Stimulated activated CD4-positive, alpha-beta T cell treated with anti-CD3 and anti-CD28 coated beads, Interleukin-1b, Interleukin-23, amount 100 ng/mL, for 4 hours (primary cell): Measurements from ENCODE around the gene PRKCE.

Experiments used
- DNase-seq, 2 donors: peaks; one replicate each; pipeline ENCODE4 v3.0.0-alpha.2; 2020; ENCODE audit warnings: low read depth in 2 of 2

PRKCE gene

DNA sequence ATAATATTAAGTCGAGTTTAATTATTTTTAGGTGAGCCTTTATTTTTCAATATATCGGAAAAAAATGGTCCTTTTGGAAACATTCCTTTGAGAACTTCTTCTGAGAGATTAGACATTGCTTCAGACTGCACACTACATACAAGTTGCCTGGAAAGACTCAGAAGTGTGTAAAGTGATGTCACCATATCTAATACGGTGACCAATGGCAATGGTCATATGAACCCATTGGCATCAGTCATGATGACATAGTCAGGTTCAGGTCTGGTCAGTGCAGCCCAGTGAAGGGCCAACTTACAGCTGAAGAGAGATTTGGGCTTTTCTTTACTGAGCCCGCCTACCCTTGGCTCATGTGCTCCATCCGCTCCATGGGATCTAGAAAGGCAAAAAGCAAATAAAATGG lies 362.3 kb downstream of the PRKCE start:
- DNase-seq, result no peak

DNA sequence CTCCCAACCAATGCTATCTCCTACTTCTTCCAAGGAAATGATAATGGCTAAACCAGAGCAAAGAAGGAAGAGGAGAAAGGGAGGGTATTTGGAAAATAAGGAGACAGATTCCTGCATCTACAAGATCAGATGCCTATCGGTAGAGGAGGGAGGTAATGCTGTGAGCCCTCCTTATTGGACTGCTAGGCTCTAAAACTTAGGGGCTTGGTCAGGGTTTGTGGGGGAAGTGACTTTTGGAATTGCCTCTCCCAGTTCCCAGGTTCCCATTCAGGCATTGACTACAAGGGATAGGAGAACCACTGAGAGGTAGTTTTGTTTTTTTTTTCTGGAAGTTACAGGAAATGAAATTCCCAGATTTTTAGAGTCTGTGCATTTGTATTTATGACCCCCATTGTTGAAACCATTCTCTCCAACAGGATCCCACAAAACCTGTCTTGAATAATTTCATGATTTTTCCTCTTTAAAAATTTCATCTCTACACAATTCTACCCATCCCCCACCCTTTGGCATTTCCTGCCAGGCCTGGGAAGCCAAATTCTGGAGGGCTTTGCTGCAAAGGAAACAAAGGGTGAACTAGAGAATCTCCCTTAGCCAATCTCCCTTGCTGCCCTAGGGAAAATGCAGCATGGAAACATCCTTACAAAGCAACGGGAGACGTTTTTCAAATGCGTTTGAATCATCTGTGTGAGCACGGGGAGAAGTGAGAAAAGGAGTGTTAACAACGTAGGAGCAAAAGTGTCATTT lies 363.6 kb downstream of the PRKCE start:
- DNase-seq, result no peak

DNA sequence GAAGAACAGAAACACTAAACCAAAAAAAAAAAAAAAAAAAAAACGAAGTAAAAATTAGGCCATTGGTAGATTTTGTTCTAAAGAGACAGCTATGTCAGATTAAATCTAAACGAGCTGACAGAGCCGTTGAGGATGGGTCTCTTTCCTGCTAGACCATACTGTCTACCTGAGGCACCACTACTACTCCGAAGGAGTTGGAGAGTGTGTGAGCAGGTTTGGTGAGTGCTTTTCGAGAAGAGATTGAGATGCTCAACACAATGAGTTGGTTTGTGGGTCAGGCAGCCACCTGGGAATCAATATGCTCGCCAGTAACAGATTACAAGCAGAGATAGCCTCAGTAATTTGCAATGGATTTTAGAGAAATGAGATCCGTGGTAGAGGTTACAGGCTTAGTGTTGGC lies 364.2 kb downstream of the PRKCE start:
- no peak for DNase-seq

DNA sequence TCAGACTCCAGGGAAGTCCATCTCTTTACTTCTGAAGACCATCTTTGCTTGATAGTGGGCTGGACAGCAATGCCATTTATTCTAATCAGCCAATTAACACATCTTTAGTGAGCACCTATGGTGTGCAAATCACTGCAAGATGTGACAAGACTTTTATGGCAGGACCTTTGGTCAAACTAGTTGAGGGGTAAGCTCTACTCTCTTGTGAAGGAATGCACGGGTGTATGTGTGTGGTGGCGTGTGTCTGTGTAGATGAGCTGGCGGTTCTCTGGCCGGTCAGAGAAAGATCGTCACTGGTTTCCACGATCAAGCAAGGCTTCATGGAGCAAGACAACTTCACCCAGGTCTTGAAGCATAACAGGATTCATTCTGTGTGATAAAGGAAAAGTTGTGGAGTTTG lies 364.6 kb downstream of the PRKCE start:
- DNase-seq, result no peak

DNA sequence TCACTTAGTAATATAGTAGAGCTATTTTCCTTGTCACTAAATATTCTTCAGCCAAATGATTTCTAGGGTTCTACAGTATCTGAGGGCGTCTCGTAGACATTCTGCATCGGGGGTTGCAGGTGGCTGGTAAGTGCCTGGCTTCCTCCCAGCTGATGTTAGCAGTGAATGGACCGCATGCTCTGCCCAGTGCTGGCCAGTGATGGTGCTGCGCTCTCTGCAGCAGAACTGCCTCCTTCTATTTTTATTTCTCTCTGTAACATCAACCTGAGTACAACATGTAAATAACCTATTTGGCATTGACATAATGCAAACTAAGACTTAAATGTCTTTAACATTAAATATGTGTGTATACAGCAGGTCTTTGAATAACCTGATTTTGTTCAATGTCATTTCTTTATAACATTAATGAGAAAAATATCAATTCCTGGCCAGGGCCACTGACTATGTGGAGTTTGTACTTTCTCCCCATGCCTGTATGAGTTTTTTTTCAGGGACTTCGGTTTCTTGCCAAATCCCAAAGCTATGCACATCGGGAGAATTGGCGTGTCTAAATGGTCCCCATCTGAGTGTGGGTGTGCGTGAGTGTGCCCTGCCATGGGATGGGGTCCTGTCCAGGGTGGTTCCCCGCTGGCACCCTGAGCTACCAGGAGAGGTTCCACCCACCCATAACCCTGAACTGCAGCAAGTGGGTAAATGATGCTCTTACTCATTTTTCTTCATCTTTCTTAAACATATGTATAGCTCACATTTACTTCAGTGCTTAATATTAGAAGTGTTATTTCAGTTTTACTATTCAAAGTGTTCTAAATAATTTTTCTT lies 367.5 kb downstream of the PRKCE start:
- no peak for DNase-seq

DNA sequence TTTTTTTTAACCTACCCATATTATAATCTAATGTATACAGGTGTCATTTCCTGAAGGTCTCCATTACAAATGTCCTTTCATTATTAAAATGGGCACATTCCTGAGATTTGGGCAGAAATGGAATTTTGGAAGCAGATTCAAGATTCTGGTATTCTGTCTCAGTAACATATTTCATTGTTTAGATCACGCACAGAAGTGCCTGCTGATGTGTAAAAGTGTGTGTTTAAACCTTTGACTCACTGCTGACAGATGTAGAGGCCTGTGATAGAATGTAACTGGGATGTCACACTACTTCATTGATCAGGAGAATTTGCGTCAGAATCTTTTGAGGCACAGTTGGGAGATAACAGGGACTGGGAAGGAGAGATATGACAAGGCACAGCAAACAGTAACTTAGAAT lies 368.9 kb downstream of the PRKCE start:
- DNase-seq, result no peak

DNA sequence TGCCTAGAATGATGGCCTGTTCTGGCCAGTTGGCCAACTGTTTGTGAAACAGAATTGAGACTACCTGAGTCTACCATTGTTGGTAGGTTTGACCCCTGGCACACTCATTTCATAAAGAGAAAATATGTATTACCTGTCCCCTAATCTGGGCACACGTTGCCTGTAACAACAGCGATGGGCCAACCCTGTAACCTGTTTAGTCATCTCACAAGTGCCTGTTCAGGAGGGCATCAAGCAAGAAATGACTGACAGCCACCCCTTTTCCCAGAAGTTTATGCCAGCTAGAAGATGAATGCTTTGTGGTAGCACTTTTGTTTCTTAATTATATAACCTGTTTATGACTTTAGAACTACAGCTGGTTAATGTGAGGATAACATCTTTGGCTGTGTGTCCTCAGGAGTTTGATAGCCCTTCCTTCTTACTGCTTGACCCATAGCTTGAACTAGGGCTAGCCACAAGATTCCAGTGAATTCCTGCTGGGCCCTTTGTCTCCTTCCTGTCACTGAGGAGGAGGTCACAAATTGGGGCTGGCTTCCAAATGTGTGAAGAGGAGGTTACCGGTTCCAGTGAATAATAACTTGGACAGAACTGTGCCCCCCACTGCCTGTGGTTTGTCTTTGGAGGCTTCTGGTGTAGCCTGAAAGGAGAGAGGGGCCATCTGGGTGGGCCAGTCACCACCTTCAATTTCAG lies 371.8 kb downstream of the PRKCE start:
- DNase-seq, result no peak

DNA sequence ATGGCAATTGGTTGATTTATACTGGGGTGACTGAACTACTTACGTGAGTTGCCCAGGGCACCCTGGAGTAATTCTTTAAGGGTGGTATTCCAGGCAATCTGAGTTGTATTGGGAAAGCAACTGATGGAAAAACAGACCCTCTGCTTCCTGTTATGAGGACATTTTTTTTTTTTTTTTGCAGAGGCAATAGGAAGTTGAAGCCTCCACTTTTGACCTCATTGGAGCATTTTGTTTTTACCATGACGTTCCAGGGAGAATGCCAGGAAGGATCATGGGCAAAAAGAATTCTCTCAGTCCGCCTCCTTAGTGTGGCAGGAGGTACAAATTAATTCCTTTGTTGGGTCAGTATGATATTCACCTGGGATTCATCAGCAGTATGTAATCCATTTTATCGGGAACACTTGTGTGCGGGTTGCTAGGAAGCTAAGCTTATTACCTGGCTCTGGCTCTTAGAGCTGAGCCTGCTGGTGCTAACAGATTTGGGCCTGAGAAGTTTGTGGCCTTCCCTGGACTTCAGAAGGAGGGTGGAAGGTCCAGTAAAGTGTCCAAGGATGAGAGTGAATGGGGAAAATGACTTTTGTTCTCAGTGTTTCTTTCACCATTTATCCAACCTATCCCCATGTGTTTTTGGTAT lies 372.8 kb downstream of the PRKCE start:
- no peak for DNase-seq

DNA sequence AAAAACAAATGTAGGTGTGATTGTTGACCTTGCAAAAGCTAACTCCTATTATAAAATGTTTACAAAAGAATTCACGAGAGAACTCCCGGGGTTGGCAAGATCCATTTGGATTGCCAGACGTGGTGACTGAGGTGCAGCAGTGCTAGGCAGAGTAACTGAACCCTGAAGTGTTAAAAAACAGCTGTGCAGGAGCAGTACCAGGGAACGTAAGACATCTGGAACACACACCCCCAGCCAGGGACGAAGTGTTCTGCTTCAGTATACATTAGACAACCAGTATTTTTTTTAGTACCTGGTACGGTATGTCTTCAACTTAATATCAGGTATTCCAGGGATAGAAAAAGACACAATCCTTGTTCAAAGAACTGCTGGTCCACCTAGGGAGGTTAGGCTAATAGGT lies 373.6 kb downstream of the PRKCE start:
- DNase-seq, result no peak

DNA sequence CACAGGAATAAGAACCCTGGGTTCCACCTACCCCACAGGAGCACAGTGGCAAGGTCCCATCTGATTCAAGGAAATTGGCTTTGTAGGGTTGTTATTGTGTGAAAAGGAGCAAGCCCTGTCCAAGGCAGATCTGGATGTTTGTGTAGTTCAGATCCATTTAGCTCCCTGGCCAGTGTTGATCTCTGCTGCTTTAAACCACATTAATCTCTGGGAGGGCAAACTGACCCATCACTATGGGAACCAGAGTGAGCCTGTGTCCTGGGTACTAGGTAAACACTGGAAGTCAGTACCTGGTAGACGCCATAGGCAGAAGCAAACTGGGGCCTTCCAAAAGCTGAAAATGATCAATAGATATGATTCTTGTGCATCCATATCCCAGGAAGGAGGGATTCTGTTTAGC lies 374.2 kb downstream of the PRKCE start:
- no peak for DNase-seq

DNA sequence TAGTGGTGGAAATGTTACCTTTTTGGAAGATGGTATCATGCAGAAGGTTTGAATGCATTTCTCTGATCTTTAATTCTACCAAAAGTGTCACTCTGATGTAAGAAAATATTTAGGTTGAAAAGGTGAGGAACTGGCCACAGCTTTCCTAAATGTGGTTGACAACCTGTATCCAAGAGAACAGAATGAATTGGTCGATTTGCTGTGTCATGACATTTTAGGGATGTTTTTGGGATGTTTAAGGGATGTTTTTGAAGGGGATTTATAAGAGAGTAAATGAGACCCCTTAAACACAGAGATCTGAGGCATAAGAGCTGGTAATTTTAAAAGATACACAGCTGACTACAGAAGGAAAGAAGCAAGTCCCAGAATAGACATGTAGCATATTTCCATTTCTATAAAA lies 375.0 kb downstream of the PRKCE start:
- DNase-seq, result no peak

DNA sequence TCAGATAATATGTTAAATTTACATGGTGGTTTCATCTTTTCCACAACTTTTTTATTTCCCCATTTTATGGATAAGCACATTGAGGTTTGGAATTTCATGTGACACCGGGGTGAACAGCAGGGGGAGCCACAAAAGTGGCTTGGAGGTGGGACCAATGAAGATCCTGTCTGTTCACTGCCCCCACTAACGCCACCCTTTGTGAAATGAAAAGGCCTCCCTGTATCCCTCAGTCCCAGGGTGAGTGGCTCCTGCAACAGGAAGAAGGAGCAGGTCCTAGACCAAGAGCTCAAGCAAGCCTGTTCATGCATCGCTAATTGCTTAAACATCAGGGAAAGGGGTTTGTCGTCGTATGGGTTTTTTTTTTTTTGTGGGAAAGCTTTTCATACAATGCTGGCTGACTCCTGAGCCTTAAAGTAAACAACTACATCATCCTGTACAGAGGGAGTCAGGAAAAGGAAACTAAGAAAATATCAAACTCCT lies 377.9 kb downstream of the PRKCE start:
- DNase-seq, result no peak

DNA sequence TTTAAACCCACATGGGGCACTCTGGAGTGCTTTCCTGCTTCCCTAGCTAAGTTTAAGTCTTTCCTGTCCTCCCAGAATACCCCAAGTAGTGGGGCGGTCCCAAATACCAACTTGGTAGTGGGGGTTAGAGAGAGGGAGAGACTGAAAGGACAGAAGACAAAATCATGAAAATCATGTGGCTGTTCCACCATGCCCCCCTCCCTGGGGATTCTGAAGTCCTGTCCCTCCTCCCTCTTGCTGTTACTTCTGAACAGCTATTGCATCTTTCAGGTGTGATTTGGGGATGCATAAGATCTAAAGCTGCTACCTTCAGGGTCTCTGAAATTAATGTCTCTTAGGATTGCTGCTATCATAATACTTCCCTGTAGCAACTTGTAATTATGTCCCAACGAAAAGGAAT lies 378.9 kb downstream of the PRKCE start:
- no peak for DNase-seq

DNA sequence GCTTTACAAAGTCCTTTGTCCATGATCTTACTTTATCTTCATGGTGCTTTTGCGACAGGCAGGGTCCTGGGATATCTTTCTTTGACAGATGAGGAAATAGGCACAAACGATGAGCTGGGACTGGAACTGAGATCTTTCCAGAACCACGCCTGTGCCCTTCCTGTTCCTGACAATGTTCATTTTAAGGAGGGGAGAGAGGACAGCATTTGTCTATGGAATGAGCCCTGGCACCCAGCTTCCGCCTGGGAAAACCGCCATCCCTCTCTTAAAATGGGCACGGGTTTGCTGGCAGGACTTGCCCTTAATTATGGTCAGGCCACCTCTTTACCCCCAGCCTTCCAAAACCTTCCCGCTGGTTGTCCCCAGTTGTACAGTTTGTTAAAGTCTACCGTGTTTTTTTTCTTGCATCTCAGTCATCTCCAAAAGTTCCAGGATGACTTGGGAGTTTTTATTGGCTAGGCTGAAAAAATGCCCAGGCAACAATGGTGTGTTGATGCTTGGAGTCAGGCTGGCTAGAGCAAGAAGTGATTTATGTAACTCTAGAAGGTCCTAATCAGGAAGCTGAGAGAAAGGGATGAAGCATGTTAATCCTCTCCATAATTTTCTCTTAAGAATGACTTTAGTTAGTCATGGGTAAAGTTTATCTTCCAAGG lies 380.8 kb downstream of the PRKCE start:
- no peak for DNase-seq

DNA sequence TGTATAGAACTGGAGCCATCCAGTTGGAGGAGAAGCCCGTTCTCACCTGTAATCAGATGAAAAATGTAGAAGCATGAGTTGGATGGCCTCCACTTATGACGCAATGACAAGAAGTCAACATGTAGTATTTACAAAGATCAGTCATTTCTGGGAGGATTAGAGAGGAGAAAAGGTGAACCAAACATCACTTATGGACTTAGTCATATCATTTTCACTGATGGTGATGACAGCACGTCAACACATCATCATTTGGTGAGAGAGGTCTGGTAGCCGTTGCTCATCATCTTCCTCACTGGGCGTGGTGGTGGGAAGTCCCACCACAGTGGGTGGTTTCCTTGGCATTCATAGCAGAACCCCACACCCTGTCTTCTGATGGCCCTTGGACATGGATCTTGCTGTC lies 381.5 kb downstream of the PRKCE start:
- no peak for DNase-seq

DNA sequence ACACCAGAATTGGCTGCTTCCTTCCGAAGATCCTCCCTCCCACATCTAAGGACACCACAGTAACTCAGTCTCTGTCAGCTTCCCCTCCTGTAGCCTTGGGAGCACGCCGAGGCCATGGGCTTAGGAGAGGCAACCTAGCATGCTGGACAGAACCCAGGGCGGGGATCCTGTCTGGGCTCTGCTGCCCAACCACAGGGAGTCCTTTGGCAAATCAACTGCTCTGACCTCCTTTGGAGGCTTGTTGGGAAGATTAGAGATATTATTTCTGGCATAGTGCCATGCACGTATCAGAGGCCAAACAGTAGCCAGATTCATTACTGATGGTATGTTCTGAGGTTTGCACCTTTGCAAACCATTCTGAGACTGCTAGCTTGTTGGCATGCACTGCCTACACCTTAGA lies 383.1 kb downstream of the PRKCE start:
- no peak for DNase-seq

DNA sequence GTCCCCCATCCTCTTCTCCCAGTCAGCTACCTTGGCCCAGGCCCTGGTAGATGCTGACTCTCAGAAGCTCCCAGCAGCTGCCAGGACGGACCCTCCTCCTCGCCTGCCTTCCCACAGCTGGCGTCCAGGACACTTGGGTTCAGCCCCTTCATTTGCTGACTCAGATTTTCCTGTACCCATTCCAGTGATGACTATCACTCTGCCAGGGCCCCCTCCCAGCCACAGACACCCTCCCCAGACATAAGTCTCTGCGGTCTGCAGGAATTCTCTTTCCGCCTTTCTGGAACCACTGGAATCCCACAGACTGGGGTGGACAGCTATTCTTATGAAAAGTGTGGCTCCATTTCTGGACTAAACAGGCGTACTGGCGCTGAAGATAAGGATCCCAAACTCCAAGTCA lies 385.5 kb downstream of the PRKCE start:
- no peak for DNase-seq

DNA sequence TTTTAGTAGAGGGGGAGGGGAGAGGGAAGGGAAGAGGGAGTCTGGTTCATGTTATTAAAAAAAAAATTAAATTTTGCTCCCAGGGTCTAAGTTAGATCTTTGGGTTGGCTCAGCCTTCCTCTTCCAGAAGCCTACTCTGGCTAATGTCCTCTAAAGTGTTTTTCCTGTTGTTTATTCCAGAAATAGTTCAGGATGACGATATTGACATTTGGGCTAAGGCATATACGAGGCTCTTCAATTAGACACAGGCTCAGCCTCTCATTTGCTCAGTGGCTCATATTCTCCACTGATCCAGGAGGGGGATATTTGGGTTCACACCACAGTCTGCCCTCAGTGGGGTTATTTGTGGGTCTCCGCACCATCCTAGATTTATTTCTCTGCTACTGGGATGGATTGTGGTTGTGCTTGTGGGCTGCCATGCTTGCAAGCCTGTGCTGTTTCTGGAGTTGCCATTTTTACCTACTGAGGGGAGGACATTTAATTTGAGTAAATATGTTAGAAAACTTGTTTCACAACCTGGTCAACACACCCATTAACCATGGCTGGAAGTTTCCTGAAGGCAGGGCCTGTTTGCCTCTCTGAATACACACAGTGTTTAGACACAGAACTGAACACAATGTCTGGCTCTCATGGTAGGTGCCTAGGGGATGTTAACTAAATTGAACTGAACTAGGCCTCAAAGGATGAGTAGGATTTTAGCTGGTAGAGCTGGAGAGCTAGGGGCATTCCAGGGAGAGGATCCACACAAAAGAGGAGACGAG lies 388.2 kb downstream of the PRKCE start:
- no peak for DNase-seq

DNA sequence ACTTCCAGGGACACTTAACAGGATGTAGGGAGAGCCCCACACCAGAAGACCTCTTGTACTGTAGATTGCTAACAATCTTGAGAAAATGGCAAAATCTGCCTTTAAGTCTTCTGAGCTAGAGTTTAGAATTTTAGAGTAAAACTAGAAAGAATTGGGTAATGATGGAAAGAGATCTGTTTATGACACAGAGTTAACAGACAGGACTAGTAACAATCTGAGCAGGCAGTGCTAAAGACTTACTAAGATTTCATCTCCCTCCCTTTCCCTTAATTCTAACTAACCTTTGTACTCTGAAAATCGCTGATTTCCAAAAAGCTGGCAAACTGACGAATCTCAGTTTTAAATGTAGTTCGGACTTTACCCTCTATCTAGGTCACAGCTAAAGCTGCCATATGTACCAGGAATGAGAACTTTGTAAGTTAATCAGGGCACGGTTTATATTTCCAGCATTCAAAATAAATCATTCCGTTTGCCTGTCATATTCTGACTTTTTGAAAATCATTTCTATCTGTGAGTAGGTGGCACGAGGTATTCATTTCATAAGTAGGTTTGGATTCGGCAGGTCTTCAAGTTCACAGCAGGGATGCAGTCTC lies 389.2 kb downstream of the PRKCE start:
- no peak for DNase-seq

DNA sequence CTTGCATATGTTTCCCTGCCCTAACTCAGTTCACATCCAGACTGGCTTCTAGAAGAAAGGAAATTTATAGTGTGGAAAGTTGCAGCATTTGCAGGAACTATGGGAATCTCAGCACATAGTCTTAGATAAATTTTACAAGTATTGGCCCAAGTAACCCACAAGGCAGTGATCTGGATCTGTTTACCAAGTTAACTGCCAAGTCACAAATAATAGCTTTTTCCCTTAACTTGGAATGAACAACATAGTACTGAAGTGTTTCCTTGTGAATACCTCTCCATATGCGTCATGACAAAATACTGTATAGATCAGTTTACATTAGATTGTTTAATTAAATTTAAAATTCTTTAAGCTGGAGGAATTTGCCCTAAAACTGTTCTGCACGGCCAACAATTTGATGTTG lies 390.0 kb downstream of the PRKCE start:
- DNase-seq, result no peak
